ENCODE data around the gene GPSM1.

The GPSM1 gene

GRCh38 chr9:136338511-136338910 lies 11.2 kb downstream of the GPSM1 start:
- Histone ChIP-seq H3K27me3 (ENCODE audit: insufficient read depth, low read length, poor library complexity) (no peaks in the 10 kb centered on the region), H3K9ac (ENCODE audit: low read depth, low read length) (no peak overlapping the region), H3K9me3 (ENCODE audit: insufficient read depth, low read length, severe bottlenecking) (no peaks in the 10 kb centered on the region), H2AFZ (ENCODE audit: low read depth, low read length) (no peak overlapping the region), H3K36me3 (ENCODE audit: insufficient read depth, low read length) (peaks cover 4% of the 10 kb centered on the region; the same call in 1 of the 2 replicates), H3K4me1 (ENCODE audit: insufficient read depth, low read length) (no peaks in the 10 kb centered on the region), H3K4me2 (ENCODE audit: insufficient read depth, low read length) (no peak overlapping the region), H3K79me2 (ENCODE audit: insufficient read depth, low read length) (no peaks in the 10 kb centered on the region), H3K27ac (ENCODE audit: low read length) (no peak overlapping the region), H4K20me1 (ENCODE audit: insufficient read depth, low read length) (no peaks in the 10 kb centered on the region; the same call in none of the 2 replicates), H3K4me3 (ENCODE audit: low read depth in 1 of 2, low read length in 2 of 2) (no peak overlapping the region)
- no peak for DNase-seq
- TF ChIP-seq EZH2 (IDR thresholded peaks at IDR 0.05; ENCODE audit: borderline replicate concordance, low read depth, low read length, severe bottlenecking) (no peak), CTCF (IDR thresholded peaks at IDR 0.05; ENCODE audit: borderline replicate concordance, extremely low read depth, low read length, poor library complexity, severe bottlenecking) (no peak)
- ATAC-seq (ENCODE audit: insufficient read depth, low read depth), result no peak

GRCh38 chr9:136339173-136339957 lies 12.0 kb downstream of the GPSM1 start:
- Histone ChIP-seq H3K4me1 (ENCODE audit: insufficient read depth, low read length) (no peaks in the 10 kb centered on the region), H3K4me3 (ENCODE audit: low read depth in 1 of 2, low read length in 2 of 2) (no peak overlapping the region), H3K4me2 (ENCODE audit: insufficient read depth, low read length) (no peak overlapping the region), H3K27ac (ENCODE audit: low read length) (no peak overlapping the region), H3K79me2 (ENCODE audit: insufficient read depth, low read length) (no peaks in the 10 kb centered on the region), H3K9me3 (ENCODE audit: insufficient read depth, low read length, severe bottlenecking) (no peaks in the 10 kb centered on the region), H2AFZ (ENCODE audit: low read depth, low read length) (no peak overlapping the region), H3K9ac (ENCODE audit: low read depth, low read length) (no peak overlapping the region), H3K27me3 (ENCODE audit: insufficient read depth, low read length, poor library complexity) (no peaks in the 10 kb centered on the region), H3K36me3 (ENCODE audit: insufficient read depth, low read length) (peaks cover 4% of the 10 kb centered on the region; the same call in 1 of the 2 replicates), H4K20me1 (ENCODE audit: insufficient read depth, low read length) (no peaks in the 10 kb centered on the region; the same call in none of the 2 replicates)
- TF ChIP-seq CTCF (IDR thresholded peaks at IDR 0.05; ENCODE audit: borderline replicate concordance, extremely low read depth, low read length, poor library complexity, severe bottlenecking), result peak; percentile 18
- TF ChIP-seq EZH2 (IDR thresholded peaks at IDR 0.05; ENCODE audit: borderline replicate concordance, low read depth, low read length, severe bottlenecking), result no peak
- DNase-seq (no peak), ATAC-seq (ENCODE audit: insufficient read depth, low read depth) (no peak)

GRCh38 chr9:136339958-136340310 lies 12.6 kb downstream of the GPSM1 start:
- ATAC-seq (ENCODE audit: insufficient read depth, low read depth), result no peak
- H3K79me2 ChIP-seq (ENCODE audit: insufficient read depth, low read length), result no peaks in the 10 kb centered on the region
- H3K9me3 ChIP-seq (ENCODE audit: insufficient read depth, low read length, severe bottlenecking), result no peaks in the 10 kb centered on the region
- no peak for TF ChIP-seq CTCF (IDR thresholded peaks at IDR 0.05; ENCODE audit: borderline replicate concordance, extremely low read depth, low read length, poor library complexity, severe bottlenecking)
- no peak for TF ChIP-seq EZH2 (IDR thresholded peaks at IDR 0.05; ENCODE audit: borderline replicate concordance, low read depth, low read length, severe bottlenecking)
- peaks cover 4% of the 10 kb centered on the region; the same call in 1 of the 2 replicates for H3K36me3 ChIP-seq (ENCODE audit: insufficient read depth, low read length)
- DNase-seq, result no peak
- H4K20me1 ChIP-seq (ENCODE audit: insufficient read depth, low read length), result no peaks in the 10 kb centered on the region; the same call in 1 of the 2 replicates
- no peak overlapping the region for H3K9ac ChIP-seq (ENCODE audit: low read depth, low read length)
- H2AFZ ChIP-seq (ENCODE audit: low read depth, low read length), result no peak overlapping the region
- H3K4me2 ChIP-seq (ENCODE audit: insufficient read depth, low read length), result no peak overlapping the region
- H3K4me3 ChIP-seq (ENCODE audit: low read depth in 1 of 2, low read length in 2 of 2), result no peak overlapping the region
- no peaks in the 10 kb centered on the region for H3K27me3 ChIP-seq (ENCODE audit: insufficient read depth, low read length, poor library complexity)
- H3K27ac ChIP-seq (ENCODE audit: low read length), result no peak overlapping the region
- H3K4me1 ChIP-seq (ENCODE audit: insufficient read depth, low read length), result no peaks in the 10 kb centered on the region

Data from DND-41 (cell line).